CD4-positive, alpha-beta T cell treated with Interleukin-17A for 4 hours (primary cell): ENCODE results near the gene TM4SF5.
A peak's percentile ranks its signal among the peaks of the same experiment; 100 is the strongest.
"Not testable (repeated sequence)": the region's sequence is repeated elsewhere in the genome, so short reads cannot be mapped to it uniquely, and the experiment has no call there.

Source experiments
- DNase-seq: peaks from one replicate; pipeline ENCODE4 v3.0.0-alpha.2; 2020; ENCODE audit warnings: mixed read lengths

Gene TM4SF5

GRCh38 chr17:4790705-4791088, 19.0 kb downstream of the TM4SF5 start:
- DNase-seq = no peak

- DNase-seq = no peak
These were observed 23.5 kb downstream of the TM4SF5 start for GRCh38 chr17:4795168-4795567.

- DNase-seq = no peak
These were observed 24.9 kb downstream of the TM4SF5 start for GRCh38 chr17:4796552-4796920.

- no peak for DNase-seq
These were observed 28.9 kb downstream of the TM4SF5 start for GRCh38 chr17:4800462-4801196.

DNA sequence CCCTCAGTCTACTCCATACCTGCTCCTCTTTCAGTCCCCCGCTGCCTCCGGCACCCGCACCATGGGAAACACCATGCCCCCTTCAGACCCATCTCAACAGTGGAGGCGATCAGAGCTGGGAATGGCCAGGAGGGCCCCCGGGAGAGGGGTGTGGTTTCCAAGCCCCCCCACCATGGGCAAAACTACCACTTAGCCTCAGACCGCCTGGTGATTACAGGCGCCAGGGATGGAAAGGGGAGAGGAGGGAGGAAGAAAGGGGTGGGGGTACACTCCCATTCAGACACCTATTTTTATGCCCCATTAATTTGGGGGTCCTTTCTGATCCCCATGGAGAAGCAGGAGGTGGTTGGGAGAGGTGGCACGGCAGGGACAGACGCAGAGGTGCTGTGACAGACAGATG, 30.5 kb downstream of the TM4SF5 start, which contains the start of gene C17orf114:
TSS of gene C17orf114 (minus strand) at position 101 of the 400 bp plus-strand sequence.
- no peak for DNase-seq

- no peak for DNase-seq
These were observed 34.7 kb downstream of the TM4SF5 start for GRCh38 chr17:4806456-4806776.

DNA sequence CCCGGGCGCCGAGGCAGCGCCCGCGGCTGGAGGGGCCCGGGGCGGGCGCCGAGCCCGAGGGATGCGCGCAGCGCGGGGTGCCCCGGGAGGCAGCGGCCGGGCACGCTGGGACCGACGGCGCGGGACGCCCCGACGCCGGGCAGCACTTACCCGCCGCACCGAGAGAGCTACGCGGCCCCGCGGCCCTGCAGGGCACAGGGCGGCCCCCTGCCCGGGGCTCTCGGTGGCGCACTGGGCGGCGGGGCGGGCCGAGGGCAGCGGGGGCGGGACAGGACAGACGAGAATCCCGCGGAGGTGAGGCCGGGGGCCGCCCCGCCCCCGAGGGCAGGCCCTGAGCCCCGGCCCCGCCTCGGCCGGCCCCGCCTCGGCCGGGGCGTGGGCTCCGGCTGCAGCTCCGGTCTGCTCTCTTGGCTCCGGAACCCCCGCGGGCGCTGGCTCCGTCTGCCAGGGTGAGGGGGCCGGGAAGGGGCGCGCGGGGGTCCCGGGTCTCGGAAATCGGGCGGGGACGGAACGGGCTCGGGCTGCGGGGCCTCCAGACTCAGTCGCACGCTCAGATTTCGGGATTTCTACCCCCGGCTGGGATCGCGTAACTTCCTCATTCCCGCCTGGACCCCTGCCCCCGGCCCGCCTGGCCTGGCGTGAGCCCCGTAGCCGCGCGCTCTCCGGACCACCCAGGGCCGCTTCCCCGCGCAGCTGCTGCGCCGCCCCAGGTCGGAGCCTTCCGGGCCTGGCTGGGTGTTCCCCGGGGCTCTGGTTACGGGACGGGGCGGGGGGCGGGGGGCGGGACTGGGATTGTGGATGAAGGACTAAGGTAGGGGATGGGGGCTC, 35.3 kb downstream of the TM4SF5 start, which contains the start of gene PLD2:
TSS of gene PLD2 (plus strand) at position 376 of the 828 bp plus-strand sequence. CDS start 621 bp downstream, outside the sequence.
- DNase-seq = peak; percentile 94

DNA sequence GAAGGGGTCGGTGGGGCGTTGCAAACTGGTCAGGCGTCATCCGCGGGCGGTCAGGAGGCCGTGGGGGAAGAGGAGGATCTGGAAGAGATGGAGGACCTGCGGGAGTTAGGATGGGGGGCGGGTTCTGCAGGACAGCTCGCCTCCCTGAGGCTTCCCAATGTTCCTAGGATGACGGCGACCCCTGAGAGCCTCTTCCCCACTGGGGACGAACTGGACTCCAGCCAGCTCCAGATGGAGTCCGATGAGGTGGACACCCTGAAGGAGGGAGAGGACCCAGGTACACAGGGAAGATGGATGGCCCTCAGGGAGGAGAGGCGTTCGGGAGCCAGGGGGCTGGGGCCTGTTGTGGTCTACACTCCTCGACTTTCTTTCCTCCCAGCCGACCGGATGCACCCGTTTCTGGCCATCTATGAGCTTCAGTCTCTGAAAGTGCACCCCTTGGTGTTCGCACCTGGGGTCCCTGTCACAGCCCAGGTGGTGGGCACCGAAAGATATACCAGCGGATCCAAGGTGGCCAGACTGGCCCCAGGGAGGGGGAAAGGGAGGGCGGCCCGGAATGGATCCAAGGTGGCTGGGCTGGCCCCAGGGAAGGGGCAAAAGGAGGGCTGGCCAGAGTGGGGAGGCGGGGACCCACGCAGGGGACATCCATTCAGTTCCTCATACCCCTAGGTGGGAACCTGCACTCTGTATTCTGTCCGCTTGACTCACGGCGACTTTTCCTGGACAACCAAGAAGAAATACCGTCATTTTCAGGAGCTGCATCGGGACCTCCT, 36.1 kb downstream of the TM4SF5 start:
- no peak for DNase-seq

DNA sequence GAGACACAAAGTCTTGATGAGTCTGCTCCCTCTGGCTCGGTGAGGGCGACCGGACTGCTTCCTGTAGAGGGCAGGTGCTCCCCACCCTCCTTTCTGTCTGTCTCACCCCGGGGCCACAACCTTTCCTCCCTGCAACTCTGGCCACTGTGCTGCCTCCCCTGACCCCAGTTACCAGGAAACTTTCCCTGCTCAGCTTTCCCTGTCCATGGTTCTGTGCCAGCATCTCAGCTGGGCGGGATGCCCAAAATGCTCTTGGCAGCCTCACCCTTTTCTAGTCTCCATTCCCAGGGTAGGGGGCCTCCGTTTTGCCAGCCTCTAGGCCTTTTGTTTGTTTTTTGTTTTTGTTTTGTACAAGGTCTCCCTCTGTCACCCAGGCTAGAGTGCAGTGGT, 36.7 kb downstream of the TM4SF5 start:
- DNase-seq = peak; percentile 14

- no peak for DNase-seq
These were observed 39.1 kb downstream of the TM4SF5 start for GRCh38 chr17:4810696-4811290.

DNA sequence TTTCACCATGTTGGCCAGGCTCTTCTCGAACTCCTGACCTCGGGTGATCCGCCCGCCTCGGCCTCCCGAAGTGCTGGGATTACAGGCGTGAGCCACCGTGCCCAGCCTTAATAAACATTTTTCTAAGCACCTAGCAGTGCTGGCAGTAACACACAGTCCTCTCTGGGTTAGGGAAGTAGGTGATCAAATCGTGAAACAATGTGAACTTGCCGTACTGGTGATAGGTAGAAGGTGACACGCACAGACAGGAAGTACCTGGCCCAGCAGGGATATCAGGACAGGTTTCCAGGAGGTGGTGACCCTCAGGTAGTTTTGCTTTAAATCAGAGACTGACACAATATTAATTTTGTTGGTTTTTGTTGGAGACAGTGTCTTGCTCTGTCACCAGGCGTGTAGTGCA, 39.8 kb downstream of the TM4SF5 start:
- no peak for DNase-seq

GRCh38 chr17:4812690-4813089, 41.0 kb downstream of the TM4SF5 start:
- no peak for DNase-seq

DNA sequence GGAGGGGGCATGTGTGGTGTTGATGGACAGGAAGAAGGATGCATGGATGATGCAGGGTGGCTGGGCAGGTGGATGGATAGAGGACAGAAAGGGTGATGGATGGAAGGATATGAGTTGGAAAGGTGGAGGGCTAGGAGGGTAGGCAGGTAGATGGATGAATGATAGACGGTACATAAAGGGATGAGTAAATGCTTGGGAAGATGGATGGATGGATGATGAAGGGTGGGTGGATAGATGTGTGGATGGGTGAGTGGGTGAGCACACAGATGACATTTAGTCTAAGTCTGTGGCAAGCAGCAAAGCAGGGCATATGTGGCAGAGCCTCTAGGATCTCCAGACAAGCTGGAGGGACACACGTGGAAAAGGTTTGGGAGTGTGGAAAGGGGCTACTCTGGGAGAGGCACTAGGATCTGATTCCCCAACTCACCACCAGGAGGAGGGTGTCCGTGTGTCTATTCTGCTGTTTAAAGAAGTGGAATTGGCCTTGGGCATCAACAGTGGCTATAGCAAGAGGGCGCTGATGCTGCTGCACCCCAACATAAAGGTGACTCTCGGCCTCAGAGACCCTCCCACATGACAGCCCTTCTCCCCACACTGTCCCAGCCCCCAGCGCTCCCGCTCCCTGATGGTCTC, 43.5 kb downstream of the TM4SF5 start:
- DNase-seq = no peak

- DNase-seq = no peak
These were observed 45.1 kb downstream of the TM4SF5 start for GRCh38 chr17:4816826-4817225.

DNA sequence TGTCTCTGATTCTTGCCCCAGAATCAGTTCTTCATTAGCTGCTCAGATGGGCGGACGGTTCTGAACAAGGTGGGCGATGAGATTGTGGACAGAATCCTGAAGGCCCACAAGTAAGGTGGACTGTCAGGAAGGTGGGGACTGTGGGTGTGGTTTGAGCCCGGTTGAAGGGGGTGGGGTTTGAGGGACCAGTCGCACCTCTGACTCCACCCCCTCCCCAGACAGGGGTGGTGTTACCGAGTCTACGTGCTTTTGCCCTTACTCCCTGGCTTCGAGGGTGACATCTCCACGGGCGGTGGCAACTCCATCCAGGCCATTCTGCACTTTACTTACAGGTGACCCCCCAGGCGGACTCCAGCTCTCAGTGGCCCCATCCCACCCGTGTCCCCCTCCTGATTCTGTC, 46.6 kb downstream of the TM4SF5 start:
- DNase-seq = no peak

- no peak for DNase-seq
These were observed 51.1 kb downstream of the TM4SF5 start for GRCh38 chr17:4822835-4823234.

DNA sequence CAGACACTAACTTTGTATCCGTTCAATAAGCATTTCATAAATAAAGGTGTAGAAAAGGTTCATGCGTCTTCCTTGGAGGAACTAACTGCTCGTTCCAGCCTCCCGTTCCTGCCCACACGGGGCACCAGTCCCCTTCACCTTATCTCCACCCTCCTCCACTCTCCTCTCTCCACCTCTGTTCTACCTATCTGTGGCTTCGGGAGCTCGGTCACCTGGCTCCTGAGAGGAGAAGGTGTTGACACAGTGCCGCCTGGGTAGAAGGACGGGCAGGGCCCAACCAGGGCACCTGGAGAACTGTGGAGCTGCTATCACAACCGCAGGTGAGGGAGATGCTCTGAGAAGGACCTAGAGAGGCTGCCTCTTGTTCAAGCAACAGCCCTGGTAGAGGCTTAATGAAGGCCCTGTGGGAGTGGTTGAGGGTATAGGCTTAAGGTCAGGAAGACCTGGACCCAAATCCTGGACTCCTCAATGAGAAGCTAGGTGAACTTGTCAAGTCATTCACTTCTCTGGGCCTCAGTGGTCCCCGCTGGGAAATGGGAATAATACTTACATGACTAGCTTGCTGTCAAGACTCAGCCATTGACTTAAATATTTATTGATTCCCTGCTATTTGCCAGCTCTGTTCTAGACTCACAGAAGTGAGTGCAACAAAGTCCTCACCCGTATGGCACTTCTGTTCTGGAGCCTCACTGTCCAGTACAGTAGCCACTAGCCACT, 51.8 kb downstream of the TM4SF5 start:
- no peak for DNase-seq

GRCh38 chr17:4827399-4827798, 55.7 kb downstream of the TM4SF5 start:
- no peak for DNase-seq

- DNase-seq = not testable (repeated sequence)
These were observed 61.1 kb downstream of the TM4SF5 start for GRCh38 chr17:4832829-4833177.
